Measurements from ENCODE around the gene CDC73. TPM values are rescaled to one million over a fixed set of nuclear protein-coding genes. Genes with fewer than 3 reads are reported as not detected.

CDC73 gene
- total RNA-seq, 1 experiment from 2014 or later: 63.2 TPM

GRCh38 chr1:193299038-193299437 is 177.2 kb downstream of the CDC73 start (continued):
- no peak for TF ChIP-seq YY1 (IDR thresholded peaks at IDR 0.05; ENCODE audit: extremely low read depth, insufficient replicate concordance, low read depth, low read length)
- TF ChIP-seq POLR2A (IDR thresholded peaks at IDR 0.05; ENCODE audit: borderline replicate concordance, extremely low read depth, insufficient read depth, insufficient read length): no peak
- TF ChIP-seq POLR2AphosphoS5 (IDR thresholded peaks at IDR 0.05; ENCODE audit: low read depth, low read length): no peak

GRCh38 chr1:193301746-193302145 is 179.9 kb downstream of the CDC73 start:
- H3K9me3 ChIP-seq (ENCODE audit: control insufficient read depth in 1 of 2, insufficient read depth in 1 of 2, low read depth in 1 of 2, low read length in 2 of 2): no peaks in the 10 kb centered on the region
- no peak overlapping the region for H3K4me2 ChIP-seq (ENCODE audit: low read length)
- no peaks in the 10 kb centered on the region for H3K27me3 ChIP-seq (ENCODE audit: insufficient read depth, low read length)
- ChIA-PET RAD21 (ENCODE audit: low non-redundant PET in 1 of 2, low total read pairs in 2 of 2, uncharacterized antibody in 2 of 2, unreplicated experiment in 2 of 2) (no interaction called here), CTCF (no interaction called here), POLR2A (no interaction called here)
- H3K4me3 ChIP-seq (replicated peaks in 1 of 2; ENCODE audit: low read depth in 1 of 2, low read length in 2 of 2): no peak overlapping the region
- no peak for ATAC-seq
- H3K4me1 ChIP-seq (ENCODE audit: control insufficient read depth in 1 of 2, insufficient read depth in 2 of 2, low read length in 2 of 2): no peaks in the 10 kb centered on the region
- H4K20me1 ChIP-seq (ENCODE audit: insufficient read depth): no peaks in the 10 kb centered on the region
- no peak overlapping the region for H3K9ac ChIP-seq (ENCODE audit: low read length)
- DNase-seq (ENCODE audit: low read depth, low spot score): no peak
- intact Hi-C loops (cut with micrococcal nuclease): no loop called here
- no peak overlapping the region for H3K27ac ChIP-seq (ENCODE audit: low read depth, low read length)
- no peaks in the 10 kb centered on the region for H3K9me2 ChIP-seq (ENCODE audit: insufficient read depth)
- no peaks in the 10 kb centered on the region for H3K36me3 ChIP-seq (ENCODE audit: control insufficient read depth in 1 of 2, insufficient read depth in 2 of 2, low read length in 2 of 2)
- TF ChIP-seq EGR1 (IDR thresholded peaks at IDR 0.05; ENCODE audit: low read depth) (no peak), EZH2phosphoT487 (IDR thresholded peaks at IDR 0.05; ENCODE audit: borderline replicate concordance) (no peak), CTCF (IDR thresholded peaks at IDR 0.05 in 2 of 3, conservative IDR thresholded peaks at IDR 0.05 in 1 of 3; ENCODE audit: borderline replicate concordance in 1 of 3, insufficient read depth in 1 of 3, low read depth in 2 of 3, low read length in 2 of 3) (no peak), ZBTB33 (IDR thresholded peaks at IDR 0.05; ENCODE audit: extremely low read depth, insufficient replicate concordance, low read length) (no peak), ZNF274 (IDR thresholded peaks at IDR 0.05; ENCODE audit: low read depth, low read length) (no peak), SIN3A (IDR thresholded peaks at IDR 0.05; ENCODE audit: low read depth) (no peak), YY1 (IDR thresholded peaks at IDR 0.05; ENCODE audit: extremely low read depth, insufficient replicate concordance, low read depth, low read length) (no peak), CEBPB (IDR thresholded peaks at IDR 0.05; ENCODE audit: low read depth) (no peak), POLR2AphosphoS5 (IDR thresholded peaks at IDR 0.05; ENCODE audit: low read depth, low read length) (no peak), EZH2 (IDR thresholded peaks at IDR 0.05) (no peak), FOSL1 (IDR thresholded peaks at IDR 0.05; ENCODE audit: low read depth) (no peak)
- BruUV-seq (replicated peaks): no TSS peak
- no peak overlapping the region for H2AFZ ChIP-seq (ENCODE audit: low read depth, low read length, poor library complexity, severe bottlenecking)
- no peaks in the 10 kb centered on the region for H3K79me2 ChIP-seq (ENCODE audit: insufficient read depth, low read length)

Measured in HCT116 (cell line).